HL-60/S4 (cell line): ENCODE measurements around the gene DPY19L3.
"Not testable (repeated sequence)": the region's sequence is repeated elsewhere in the genome, so short reads cannot be mapped to it uniquely, and the experiment has no call there.

Source experiments
- in situ Hi-C: fragments of 300-500 bp; cut with MboI; formaldehyde crosslinking; loops from 2 replicates; pipeline ENCODE4 v1.14.3; 2022; ENCODE audit warnings: low sequenced_read_pairs

The DPY19L3 gene

GRCh38 chr19:32396046-32396652 lies 9.4 kb upstream of the DPY19L3 start:
- in situ Hi-C loops = no loop called here

GRCh38 chr19:32397671-32398101 lies 7.9 kb upstream of the DPY19L3 start:
- in situ Hi-C loops = no loop called here

- in situ Hi-C loops = no loop called here
Observed at GRCh38 chr19:32401992-32402391, 3.6 kb upstream of the DPY19L3 start.

- in situ Hi-C loops = no loop called here
Observed at GRCh38 chr19:32403291-32403995, 2.1 kb upstream of the DPY19L3 start.

- in situ Hi-C loops = no loop called here
Observed at GRCh38 chr19:32404213-32404932, 1.2 kb upstream of the DPY19L3 start.

- in situ Hi-C loops = no loop called here
Observed at GRCh38 chr19:32404933-32405430, 588 bp upstream of the DPY19L3 start.

- in situ Hi-C loops = no loop called here
Observed at GRCh38 chr19:32406161-32407003, 812 bp downstream of the DPY19L3 start.

- in situ Hi-C loops = no loop called here
Observed at GRCh38 chr19:32407004-32407992, 1.7 kb downstream of the DPY19L3 start.

- in situ Hi-C loops = no loop called here
Observed at GRCh38 chr19:32415246-32415645, 9.7 kb downstream of the DPY19L3 start.

- in situ Hi-C loops = no loop called here
Observed at GRCh38 chr19:32415669-32416068, 10.1 kb downstream of the DPY19L3 start.

GRCh38 chr19:32416749-32417456 lies 11.3 kb downstream of the DPY19L3 start:
- in situ Hi-C loops = no loop called here

- in situ Hi-C loops = no loop called here
Observed at GRCh38 chr19:32418155-32418554, 12.6 kb downstream of the DPY19L3 start.

GRCh38 chr19:32421589-32422361 lies 16.2 kb downstream of the DPY19L3 start:
- in situ Hi-C loops = no loop called here

- in situ Hi-C loops = no loop called here
Observed at GRCh38 chr19:32422435-32422834, 16.9 kb downstream of the DPY19L3 start.

GRCh38 chr19:32423944-32424343 lies 18.4 kb downstream of the DPY19L3 start:
- in situ Hi-C loops = not testable (repeated sequence)

- in situ Hi-C loops = no loop called here
Observed at GRCh38 chr19:32427536-32427935, 22.0 kb downstream of the DPY19L3 start.

GRCh38 chr19:32436692-32437091 lies 31.1 kb downstream of the DPY19L3 start:
- in situ Hi-C loops = no loop called here

GRCh38 chr19:32437096-32437495 lies 31.5 kb downstream of the DPY19L3 start:
- in situ Hi-C loops = no loop called here
